ENCODE data around the gene POSTN.

Gene POSTN

DNA sequence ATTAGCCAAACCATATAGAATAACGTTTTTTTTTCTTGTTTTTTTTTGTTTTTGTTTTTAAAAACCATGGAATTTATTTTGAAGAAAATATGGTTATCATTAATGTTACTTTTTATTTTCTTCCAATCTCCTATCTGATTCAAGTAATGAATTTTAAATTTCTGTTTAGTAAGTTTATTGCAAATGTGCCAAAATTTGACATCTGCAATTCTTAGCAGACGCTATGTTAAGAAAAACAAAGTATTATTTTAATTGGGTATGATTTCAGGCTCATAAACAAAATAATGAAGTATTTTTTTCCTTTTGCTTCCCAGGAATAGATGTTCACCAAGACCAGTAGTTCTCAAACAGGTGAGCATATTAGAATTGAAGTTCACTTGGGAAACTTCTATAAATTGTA lies 63.1 kb downstream of the POSTN start:
- DNase-seq (ENCODE audit: low spot score): no peak
- TF ChIP-seq, protein P1, sequence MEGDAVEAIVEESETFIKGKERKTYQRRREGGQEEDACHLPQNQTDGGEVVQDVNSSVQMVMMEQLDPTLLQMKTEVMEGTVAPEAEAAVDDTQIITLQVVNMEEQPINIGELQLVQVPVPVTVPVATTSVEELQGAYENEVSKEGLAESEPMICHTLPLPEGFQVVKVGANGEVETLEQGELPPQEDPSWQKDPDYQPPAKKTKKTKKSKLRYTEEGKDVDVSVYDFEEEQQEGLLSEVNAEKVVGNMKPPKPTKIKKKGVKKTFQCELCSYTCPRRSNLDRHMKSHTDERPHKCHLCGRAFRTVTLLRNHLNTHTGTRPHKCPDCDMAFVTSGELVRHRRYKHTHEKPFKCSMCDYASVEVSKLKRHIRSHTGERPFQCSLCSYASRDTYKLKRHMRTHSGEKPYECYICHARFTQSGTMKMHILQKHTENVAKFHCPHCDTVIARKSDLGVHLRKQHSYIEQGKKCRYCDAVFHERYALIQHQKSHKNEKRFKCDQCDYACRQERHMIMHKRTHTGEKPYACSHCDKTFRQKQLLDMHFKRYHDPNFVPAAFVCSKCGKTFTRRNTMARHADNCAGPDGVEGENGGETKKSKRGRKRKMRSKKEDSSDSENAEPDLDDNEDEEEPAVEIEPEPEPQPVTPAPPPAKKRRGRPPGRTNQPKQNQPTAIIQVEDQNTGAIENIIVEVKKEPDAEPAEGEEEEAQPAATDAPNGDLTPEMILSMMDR (IDR thresholded peaks at IDR 0.05; ENCODE audit: extremely low read depth, missing control alignments): no peak

DNA sequence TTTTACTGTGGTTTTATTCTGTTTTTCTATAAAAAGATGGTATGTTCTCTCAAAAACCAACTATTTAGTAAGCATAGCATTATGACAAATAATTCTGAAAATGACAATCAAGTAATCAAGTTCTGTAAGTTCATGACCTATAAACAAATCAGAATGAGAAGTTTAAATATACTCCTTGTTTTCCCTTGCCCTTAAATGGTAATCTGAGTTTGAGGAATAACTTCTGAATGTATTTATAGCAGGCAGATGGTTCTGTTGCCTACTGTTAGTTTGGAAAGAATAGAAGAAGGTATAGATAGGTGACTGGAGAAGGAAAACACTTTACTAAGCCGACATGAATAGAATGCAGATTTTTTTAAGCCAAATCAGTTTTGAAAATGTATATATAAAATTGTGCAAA lies 63.9 kb downstream of the POSTN start:
- DNase-seq (ENCODE audit: low spot score): no peak
- TF ChIP-seq, protein P1 (IDR thresholded peaks at IDR 0.05; ENCODE audit: extremely low read depth, missing control alignments): no peak

DNA sequence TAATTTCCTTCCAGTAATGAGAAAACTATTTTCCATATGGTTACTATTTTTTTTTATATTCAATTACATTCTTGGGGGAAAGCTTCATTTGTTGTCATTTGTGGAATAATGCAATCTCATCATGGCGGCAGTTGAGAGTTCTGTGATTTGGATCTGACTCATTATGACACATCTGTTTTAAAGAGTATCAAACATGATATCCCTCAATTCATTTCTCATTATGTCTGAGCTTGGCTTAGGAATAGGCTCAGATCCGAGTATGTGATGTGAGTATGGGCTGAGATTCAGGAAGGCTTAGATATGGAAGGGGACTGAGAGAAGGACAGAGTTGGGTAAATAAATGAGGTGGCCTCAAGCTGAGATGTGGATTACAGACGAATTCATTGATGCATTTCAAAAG lies 64.4 kb downstream of the POSTN start:
- TF ChIP-seq, protein P1 (IDR thresholded peaks at IDR 0.05; ENCODE audit: extremely low read depth, missing control alignments): no peak
- DNase-seq (ENCODE audit: low spot score): no peak

DNA sequence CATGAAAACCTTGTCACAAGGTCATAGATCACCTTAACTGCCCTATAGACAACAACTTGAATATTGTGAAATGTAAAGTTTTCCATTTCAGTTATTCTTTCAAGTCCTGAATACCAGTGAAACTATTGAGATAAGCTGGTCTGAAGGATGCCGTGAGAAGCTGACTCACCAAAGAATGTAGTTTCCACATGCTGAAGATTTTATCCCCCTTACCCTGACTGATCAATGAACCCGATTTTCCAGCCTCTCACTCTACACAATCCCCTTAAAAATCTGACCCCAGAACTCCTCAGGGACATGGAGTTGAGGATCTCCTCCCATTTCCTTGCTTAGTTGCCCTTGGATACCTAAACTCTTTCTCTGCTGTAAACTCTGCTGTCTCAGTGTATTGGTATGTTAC lies 67.5 kb downstream of the POSTN start:
- no peak for DNase-seq (ENCODE audit: low spot score)
- TF ChIP-seq, protein P1 (IDR thresholded peaks at IDR 0.05; ENCODE audit: extremely low read depth, missing control alignments): no peak

DNA sequence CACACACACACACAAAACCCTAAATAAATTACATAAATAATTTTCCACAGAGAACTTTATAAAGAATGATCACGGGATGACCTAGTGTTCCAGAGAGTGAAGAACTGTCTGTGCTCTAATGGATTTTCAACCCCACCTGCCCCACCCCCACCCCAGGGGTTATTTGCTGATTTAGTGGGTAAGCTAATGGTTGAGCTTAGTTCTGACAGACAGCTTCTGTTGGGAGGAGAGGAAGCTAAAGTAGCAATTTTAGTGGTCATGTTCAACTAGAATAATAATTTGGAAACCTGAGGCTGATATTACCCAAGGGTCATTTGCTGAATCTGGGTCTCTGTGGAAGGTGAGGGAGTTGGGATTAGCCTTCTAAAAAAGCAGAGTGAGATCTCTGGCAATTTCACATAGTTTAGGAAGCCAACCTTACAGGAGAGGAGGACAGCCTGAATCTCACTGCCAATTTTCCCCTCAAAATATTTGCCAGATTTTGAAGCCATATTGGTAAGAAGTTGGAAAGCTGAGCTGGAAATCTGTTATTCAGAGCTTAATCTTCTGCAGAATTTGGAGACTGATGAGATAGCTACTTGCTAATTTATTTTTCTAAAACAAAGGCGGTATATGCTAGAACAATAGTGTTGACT lies 68.7 kb downstream of the POSTN start:
- TF ChIP-seq, protein P1 (IDR thresholded peaks at IDR 0.05; ENCODE audit: extremely low read depth, missing control alignments): no peak
- DNase-seq (ENCODE audit: low spot score): no peak

DNA sequence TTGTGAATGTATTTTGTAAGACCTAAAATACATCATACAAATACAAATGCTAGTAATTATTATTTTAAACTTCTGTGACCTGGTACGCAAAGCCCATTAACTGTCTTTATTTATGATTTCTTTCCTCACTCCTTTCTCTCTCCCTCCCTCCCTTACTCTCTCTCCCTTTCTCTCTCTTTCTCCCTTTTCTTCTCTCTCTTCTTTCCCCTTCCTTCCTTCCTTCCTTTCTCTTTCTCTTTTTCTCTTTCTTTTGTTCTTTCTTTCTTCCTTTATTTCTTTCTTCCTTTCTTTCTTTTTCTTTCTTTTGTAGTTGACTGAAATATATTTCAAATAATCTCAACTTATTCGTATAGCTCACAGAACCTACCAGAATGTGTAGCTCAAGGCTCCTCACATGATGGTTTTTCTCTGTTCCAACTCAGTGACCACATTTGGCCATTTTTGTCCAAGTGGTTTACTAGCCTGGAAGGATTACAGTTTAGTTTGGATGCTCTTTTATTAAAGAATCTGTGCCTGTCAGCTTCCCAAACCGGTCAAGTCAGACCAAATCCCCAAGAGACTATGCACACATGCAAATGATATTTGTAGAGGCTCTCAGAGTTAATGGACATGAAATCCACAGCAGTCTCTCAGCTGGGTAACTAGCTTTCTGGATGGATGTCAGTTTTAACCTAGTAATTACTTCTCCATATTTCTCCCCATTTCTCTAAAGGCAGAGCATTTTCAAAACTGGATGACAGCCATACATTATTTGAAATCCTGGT lies 71.7 kb downstream of the POSTN start:
- TF ChIP-seq, protein P1 (IDR thresholded peaks at IDR 0.05; ENCODE audit: extremely low read depth, missing control alignments): no peak
- no peak for DNase-seq (ENCODE audit: low spot score)

DNA sequence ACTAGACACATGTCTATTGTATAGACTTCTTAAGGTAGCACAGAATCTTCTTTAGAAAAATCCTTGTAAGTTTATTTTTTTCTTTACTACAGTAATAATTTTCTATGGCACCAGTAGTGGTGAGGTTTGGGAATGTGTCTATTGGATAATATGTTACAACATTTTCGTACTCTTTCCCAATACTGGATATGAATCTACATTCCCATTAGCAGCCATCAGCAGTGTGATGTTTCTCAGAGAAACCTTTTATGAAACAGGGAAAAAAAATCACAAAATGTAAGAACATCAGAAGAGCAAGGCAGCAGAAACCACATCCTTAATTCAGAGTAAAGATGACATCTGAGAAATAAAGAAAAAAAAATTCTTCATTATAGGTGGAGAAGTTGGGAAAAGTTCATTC lies 83.3 kb downstream of the POSTN start:
- TF ChIP-seq, protein P1 (IDR thresholded peaks at IDR 0.05; ENCODE audit: extremely low read depth, missing control alignments): no peak
- DNase-seq (ENCODE audit: low spot score): no peak
